ENCODE results near the gene ENTPD8. TPM values are rescaled to one million over a fixed set of nuclear protein-coding genes. Genes with fewer than 3 reads are reported as not detected.

Gene ENTPD8
- total and polyA plus RNA-seq, 2 donors (not counting 3 experiments of a cell fraction or from before 2014, with no cell fraction given) = 0.44 to 0.51 TPM

DNA sequence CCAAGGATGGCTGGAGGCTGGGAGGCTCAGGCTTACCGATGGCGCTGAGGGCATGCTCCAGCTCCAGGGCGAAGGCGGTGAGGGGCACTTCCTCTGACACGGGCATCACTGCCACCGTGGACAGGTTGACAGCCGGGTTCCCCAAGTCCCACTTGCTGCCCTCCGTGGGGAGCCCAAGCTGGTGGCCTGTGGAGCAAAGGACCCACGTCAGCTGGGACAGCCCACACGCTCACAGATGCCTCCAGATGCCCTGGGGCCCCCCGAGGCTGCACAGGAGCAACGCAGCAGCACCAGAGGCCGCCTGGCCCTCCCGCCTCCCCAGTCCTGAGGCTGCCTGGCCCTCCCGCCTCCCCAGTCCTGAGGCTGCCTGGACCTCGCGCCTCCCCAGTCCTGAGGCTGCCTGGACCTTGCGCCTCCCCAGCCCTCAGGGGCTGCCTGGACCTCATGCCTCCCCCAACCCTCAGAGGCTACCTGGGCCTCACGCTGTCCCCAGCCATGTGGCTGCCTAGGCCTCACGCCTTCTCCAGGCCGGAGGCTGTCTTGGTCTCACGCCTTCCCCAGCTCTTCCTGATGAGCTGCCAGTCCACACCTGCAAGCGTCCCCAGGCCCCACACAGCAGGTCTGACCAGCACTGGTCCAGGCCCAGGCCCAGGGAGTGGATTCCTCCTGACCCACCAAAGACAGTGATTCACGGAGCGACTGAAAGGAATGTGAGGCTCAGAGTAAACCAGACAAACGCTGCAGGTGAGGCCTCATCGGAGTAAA is 43.6 kb upstream of the ENTPD8 start:
- Histone ChIP-seq H3K27me3 (ENCODE audit: control insufficient read depth in 2 of 2, insufficient read depth in 2 of 2, low read length in 2 of 2) (no peaks in the 10 kb centered on the region), H3K4me2 (ENCODE audit: insufficient read depth, low read length) (no peak overlapping the region), H2AFZ (ENCODE audit: low read depth, low read length) (no peak overlapping the region), H3K36me3 (ENCODE audit: control insufficient read depth in 2 of 2, extremely low read depth in 1 of 2, insufficient read depth in 2 of 2, low read length in 2 of 2) (no peaks in the 10 kb centered on the region), H3K9me3 (replicated peaks; ENCODE audit: control insufficient read depth, insufficient read depth, low read length) (no peaks in the 10 kb centered on the region), H3K27ac (ENCODE audit: insufficient read depth, low read depth, low read length) (no peak overlapping the region), H3K79me2 (ENCODE audit: control insufficient read depth, insufficient read depth, low read length) (no peaks in the 10 kb centered on the region), H3K4me3 (replicated peaks in 1 of 3; ENCODE audit: insufficient read depth in 1 of 3, low read depth in 1 of 3, low read length in 3 of 3) (no peak overlapping the region), H3K4me1 (ENCODE audit: control insufficient read depth, extremely low read depth, insufficient read depth, low read length) (peaks cover 6% of the 10 kb centered on the region), H4K20me1 (replicated peaks; ENCODE audit: control insufficient read depth, extremely low read depth, insufficient read depth, low read length) (no peaks in the 10 kb centered on the region), H3K9ac (replicated peaks; ENCODE audit: extremely low read depth, insufficient read depth, low read length) (no peak overlapping the region), H3K9me1 (replicated peaks; ENCODE audit: control insufficient read depth, extremely low read depth, insufficient read depth, low read length) (no peaks in the 10 kb centered on the region)
- ChIA-PET POLR2A (no interaction called here), CTCF (no interaction called here)
- intact Hi-C loops (cut with micrococcal nuclease) = no loop called here
- dilution Hi-C loops (cut with MboI; ENCODE audit: extremely low pct_ligation_motif_present, low sequenced_read_pairs) = no loop called here
- no peak for FAIRE-seq
- no peak for DNase-seq (ENCODE audit: low read depth, low spot score)
- no peak for TF ChIP-seq POLR2A (IDR thresholded peaks at IDR 0.05; ENCODE audit: low read depth, low read length)
- no peak for TF ChIP-seq GATA2 (IDR thresholded peaks at IDR 0.05; ENCODE audit: insufficient read depth, insufficient read length, low read depth, low read length)
- TF ChIP-seq, protein P1, sequence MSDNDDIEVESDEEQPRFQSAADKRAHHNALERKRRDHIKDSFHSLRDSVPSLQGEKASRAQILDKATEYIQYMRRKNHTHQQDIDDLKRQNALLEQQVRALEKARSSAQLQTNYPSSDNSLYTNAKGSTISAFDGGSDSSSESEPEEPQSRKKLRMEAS (IDR thresholded peaks at IDR 0.05; ENCODE audit: insufficient read depth, insufficient read length) = no peak
- TF ChIP-seq MYC (IDR thresholded peaks at IDR 0.05; ENCODE audit: low read depth, low read length) = no peak
- no peak for TF ChIP-seq JUN (IDR thresholded peaks at IDR 0.05; ENCODE audit: borderline replicate concordance, insufficient read depth, insufficient read length, low read depth)
- TF ChIP-seq FOS (IDR thresholded peaks at IDR 0.05; ENCODE audit: borderline replicate concordance, insufficient read depth, low read length) = no peak
- TF ChIP-seq POLR2AphosphoS5 (IDR thresholded peaks at IDR 0.05; ENCODE audit: insufficient read depth, low read depth, low read length) = no peak
- TF ChIP-seq, protein P2, sequence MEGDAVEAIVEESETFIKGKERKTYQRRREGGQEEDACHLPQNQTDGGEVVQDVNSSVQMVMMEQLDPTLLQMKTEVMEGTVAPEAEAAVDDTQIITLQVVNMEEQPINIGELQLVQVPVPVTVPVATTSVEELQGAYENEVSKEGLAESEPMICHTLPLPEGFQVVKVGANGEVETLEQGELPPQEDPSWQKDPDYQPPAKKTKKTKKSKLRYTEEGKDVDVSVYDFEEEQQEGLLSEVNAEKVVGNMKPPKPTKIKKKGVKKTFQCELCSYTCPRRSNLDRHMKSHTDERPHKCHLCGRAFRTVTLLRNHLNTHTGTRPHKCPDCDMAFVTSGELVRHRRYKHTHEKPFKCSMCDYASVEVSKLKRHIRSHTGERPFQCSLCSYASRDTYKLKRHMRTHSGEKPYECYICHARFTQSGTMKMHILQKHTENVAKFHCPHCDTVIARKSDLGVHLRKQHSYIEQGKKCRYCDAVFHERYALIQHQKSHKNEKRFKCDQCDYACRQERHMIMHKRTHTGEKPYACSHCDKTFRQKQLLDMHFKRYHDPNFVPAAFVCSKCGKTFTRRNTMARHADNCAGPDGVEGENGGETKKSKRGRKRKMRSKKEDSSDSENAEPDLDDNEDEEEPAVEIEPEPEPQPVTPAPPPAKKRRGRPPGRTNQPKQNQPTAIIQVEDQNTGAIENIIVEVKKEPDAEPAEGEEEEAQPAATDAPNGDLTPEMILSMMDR (IDR thresholded peaks at IDR 0.05; ENCODE audit: extremely low read depth in 1 of 2, insufficient read depth in 1 of 2, low read depth in 1 of 2, low read length in 2 of 2) = no peak
- no peak for TF ChIP-seq EZH2 (IDR thresholded peaks at IDR 0.05; ENCODE audit: borderline replicate concordance, low read depth, low read length, severe bottlenecking)
- BruUV-seq (replicated peaks) = no TSS peak

Data from endothelial cell of umbilical vein (primary cell).